Activated T-cell treated with anti-CD3 and anti-CD28 coated beads for 24 hours (primary cell): Measurements from ENCODE around the gene SEC22B.
A peak's percentile ranks its signal among the peaks of the same experiment; 100 is the strongest.
"Not testable (repeated sequence)": the region's sequence is repeated elsewhere in the genome, so short reads cannot be mapped to it uniquely, and the experiment has no call there.

Experiments
- DNase-seq: peaks from one replicate; pipeline ENCODE4 v3.0.0-alpha.2; 2020; ENCODE audit warnings: low read depth

Gene SEC22B

GRCh38 chr1:120144626-120145025, 31.7 kb downstream of the SEC22B start:
- DNase-seq, result not testable (repeated sequence)

DNA sequence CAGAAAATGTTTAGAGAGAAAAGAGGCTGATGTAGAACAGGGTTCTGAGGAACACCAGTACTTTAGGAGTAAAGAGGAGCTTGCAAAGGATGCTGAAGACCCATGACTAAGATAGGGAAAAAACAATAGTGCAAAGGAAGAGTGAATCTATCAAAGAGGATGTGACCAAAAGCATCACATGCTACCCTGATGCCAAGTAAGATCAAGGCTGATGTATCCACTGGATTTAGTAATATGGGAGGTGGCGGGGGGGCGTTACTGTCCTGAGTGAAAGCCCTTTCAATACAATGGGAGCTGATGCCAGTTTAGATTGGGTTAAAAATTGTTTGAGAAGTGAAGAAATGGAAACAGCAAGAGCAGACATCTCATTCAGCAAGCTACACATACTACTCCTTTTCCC, 32.2 kb downstream of the SEC22B start:
- DNase-seq, result not testable (repeated sequence)

DNA sequence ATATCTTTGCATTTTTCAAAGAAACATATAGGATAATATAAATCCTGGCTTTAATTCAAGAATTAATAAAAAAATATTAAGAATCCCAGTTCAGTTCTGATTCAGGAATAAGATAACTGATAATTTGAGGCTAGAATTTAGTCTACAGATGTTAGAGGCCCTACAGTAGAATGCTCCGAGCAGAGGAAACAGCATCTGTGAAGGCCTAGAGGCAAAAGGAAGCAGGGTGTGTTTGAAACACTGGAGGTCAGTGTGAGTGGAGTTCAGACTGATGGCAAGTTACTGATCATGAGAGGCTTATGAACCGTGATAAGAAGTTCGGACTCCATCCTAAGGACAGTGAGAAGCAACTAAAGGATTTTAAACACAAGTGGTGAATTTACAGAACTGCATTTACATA, 33.0 kb downstream of the SEC22B start:
- not testable (repeated sequence) for DNase-seq

- peak; percentile 48 for DNase-seq
These were observed 33.6 kb downstream of the SEC22B start for GRCh38 chr1:120142512-120143263.

- DNase-seq, result not testable (repeated sequence)
These were observed 34.5 kb downstream of the SEC22B start for GRCh38 chr1:120141865-120142264.

GRCh38 chr1:120140656-120141265, 35.6 kb downstream of the SEC22B start:
- not testable (repeated sequence) for DNase-seq

GRCh38 chr1:120136086-120136485, 40.2 kb downstream of the SEC22B start:
- not testable (repeated sequence) for DNase-seq

DNA sequence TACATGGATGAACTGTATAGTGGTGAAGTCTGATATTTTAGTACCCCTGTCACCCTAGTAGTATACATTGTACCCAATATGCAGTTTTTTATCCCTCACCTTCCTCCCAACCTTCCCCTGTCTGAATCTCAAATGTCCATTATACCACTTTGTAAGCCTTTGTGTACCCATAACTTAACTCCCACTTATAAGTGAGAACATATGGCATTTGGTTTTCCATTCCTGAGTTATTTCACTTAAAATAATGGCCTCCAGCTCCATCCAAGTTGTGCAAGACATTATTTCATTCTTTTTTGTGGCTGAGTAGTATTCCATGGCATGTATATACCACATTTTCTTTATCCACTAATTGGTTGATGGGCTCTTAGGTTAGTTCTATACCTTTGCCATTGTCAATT, 42.4 kb downstream of the SEC22B start:
- DNase-seq, result not testable (repeated sequence)

DNA sequence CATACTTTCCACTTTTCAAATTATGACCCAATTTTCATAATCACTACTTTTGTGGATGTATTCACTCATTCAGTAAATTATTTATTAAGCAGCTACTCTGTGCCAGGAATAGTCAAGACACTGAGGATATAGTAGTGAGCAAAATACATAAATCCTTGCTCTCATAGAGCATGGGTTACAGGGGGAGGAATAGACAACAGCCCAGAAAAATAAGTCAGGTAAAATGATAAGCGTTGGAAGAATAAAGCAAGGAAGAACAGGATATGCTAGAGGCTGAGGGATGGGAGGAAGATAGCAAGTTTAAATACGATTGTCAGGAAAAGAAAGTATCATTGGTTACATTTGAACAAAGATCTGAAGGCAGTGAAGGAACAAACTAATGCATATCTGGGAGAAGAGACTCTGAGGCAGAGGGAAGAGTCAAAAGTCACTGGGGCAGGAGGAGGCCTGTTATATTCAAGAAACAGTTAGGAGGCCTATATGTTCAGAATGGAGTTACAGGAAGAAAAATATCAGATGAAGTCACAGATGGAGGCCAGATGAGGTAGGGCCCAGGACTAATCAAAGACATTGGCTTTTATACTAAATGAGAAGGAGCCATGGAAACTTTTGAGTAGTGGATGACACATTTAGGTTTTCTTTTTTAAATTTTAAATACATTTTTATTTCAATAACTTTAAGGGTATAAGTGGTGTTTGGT, 42.9 kb downstream of the SEC22B start:
- DNase-seq, result no peak

GRCh38 chr1:120132406-120132763, 43.9 kb downstream of the SEC22B start:
- not testable (repeated sequence) for DNase-seq

GRCh38 chr1:120131611-120132405, 44.5 kb downstream of the SEC22B start:
- not testable (repeated sequence) for DNase-seq

GRCh38 chr1:120127921-120128320, 48.4 kb downstream of the SEC22B start:
- not testable (repeated sequence) for DNase-seq

DNA sequence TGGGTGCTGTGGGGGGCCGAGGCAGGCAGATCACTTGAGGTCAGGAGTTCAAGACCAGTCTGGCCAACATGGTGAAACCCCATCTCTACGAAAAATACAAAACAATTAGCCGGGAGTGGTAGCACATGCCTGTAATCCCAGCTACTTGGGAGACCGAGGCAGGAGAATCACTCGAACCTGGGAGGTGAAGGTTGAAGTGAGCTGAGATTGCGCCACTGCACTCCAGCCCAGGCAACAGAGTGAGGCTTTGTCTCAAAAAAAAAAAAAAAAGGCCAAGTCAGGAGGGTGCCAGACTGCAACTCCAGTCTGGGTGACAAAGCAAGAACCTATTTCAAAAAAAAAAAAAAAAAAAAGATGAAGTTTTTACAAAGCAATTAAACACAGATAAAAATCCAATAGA, 50.1 kb downstream of the SEC22B start:
- not testable (repeated sequence) for DNase-seq

GRCh38 chr1:120124628-120125027, 51.7 kb downstream of the SEC22B start:
- DNase-seq, result not testable (repeated sequence)

GRCh38 chr1:120123813-120124510, 52.4 kb downstream of the SEC22B start:
- DNase-seq, result not testable (repeated sequence)

DNA sequence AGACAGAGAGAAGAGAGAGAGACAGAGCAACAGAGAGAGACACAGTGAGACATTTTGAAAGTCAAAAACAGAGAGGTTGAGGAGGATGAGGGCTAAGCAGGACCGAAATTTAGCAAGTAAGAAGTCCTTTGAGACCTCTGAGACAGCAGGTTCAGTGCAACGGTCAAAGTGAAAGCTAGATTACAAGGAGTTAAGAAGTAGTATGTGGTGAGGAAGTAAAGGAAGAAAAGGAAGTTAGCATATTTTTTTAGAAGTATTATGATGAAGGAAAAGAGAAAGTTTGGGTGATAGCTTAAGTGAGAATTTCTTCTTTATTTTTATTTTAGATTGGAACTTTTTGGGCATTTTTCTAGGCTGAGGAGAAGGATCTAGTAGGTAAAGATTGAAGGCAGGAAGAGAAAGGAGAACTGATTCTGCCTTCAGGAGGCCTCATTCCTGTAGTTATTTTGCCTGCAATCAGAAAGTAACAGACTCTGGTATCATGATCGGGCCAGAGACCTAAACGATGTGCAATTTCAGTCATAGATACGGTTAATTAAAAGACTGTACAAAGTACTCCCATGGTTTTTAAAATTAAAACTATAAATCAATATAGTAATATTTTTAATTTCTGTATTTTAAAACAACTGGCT, 53.9 kb downstream of the SEC22B start:
- DNase-seq, result not testable (repeated sequence)

DNA sequence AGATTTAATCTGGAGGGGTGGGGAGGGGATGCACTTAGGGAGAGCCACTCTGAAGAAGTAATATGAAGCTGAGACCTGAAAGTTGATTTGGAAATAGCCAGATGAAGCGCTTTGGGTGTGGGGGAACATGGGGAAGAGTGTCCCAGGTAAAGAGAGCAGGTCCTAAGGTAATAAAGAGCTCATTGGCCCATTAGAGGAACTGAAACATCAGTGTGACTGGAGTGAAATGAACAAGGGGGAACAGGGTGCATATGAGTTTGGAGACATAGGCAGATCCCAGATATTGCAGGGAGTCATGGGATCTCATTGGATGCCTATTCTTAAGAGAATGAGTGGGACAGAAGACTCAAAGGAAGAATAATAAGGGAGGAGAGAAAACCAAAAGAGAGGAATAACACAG, 54.5 kb downstream of the SEC22B start:
- DNase-seq, result not testable (repeated sequence)

DNA sequence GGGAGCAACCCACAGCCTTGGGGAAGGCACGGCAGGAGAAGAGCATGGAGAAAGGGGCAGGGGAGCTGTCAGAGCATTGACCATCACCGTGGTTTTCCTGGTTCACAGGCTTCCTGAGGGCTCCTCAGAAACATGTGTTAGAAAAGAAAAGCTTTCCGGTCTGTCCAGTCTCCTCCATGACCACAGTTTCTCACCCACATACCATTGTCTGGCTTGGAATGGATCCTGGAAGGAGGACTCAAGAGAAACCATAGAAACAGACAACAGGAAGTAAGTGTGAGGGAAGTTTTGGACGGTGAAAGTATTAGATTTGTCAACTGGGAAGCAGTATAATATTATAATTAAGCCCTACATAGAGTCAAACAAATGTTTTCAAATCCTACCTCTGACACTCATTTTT, 55.8 kb downstream of the SEC22B start:
- not testable (repeated sequence) for DNase-seq

- DNase-seq, result not testable (repeated sequence)
These were observed 58.7 kb downstream of the SEC22B start for GRCh38 chr1:120117371-120118177.

- DNase-seq, result not testable (repeated sequence)
These were observed 60.2 kb downstream of the SEC22B start for GRCh38 chr1:120116094-120116493.
